ENCODE data around the gene SHC4. TPM values are rescaled to one million over a fixed set of nuclear protein-coding genes. Genes with fewer than 3 reads are reported as not detected.

SHC4 gene
- total and polyA plus RNA-seq, 7 donors: under 0.01 to 4.6 (median 2.2) TPM; not detected in 1

DNA sequence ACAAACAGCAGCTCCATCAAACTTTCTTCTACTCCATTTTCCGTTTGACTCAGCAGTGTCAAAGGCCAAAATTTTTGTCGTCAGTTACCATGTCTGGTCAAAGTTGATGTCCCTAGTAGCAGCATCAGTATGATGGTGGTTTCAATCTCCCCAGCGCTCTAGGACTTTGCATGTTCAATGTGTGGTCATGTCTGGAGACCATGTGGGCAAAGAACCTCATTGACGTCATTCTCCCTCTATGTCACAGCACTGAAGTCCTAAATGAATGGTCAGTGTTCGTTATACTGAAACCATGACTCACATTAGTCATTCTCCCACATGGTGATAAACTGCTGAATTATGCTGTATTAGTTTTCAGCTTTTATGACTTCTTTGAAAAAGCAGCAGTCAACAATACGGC, 23.2 kb downstream of the SHC4 start:
- 66 to 77% methylated on average over 6 of the region's 6 CpGs for WGBS, 2 donors

DNA sequence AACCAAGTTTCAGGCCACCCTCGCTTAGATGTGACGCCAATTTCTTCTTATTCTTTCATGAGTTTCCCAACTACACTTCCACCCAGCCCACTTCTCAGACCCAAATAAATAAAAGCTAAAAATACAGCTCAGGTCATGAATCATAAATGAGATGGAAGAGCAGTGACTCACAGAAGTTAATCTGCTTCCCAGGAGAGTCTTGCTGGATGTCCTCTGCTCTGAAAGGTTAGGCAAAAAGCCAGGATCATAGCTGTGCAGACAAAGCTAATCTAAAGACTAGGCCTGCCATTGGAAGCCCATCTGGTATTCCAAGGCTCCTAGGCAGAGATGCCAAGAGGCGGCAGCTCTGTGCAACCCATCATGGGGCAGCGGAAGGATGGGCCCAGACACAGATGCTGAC, 24.1 kb downstream of the SHC4 start:
- no peak for DNase-seq
- Histone ChIP-seq H3K27ac (no peak overlapping the region), H3K4me1 (no peaks in the 10 kb centered on the region), H3K9me3 (no peaks in the 10 kb centered on the region), H3K27me3 (no peaks in the 10 kb centered on the region), H3K4me3 (no peak overlapping the region), H3K36me3 (no peaks in the 10 kb centered on the region)
- TF ChIP-seq, protein P1, sequence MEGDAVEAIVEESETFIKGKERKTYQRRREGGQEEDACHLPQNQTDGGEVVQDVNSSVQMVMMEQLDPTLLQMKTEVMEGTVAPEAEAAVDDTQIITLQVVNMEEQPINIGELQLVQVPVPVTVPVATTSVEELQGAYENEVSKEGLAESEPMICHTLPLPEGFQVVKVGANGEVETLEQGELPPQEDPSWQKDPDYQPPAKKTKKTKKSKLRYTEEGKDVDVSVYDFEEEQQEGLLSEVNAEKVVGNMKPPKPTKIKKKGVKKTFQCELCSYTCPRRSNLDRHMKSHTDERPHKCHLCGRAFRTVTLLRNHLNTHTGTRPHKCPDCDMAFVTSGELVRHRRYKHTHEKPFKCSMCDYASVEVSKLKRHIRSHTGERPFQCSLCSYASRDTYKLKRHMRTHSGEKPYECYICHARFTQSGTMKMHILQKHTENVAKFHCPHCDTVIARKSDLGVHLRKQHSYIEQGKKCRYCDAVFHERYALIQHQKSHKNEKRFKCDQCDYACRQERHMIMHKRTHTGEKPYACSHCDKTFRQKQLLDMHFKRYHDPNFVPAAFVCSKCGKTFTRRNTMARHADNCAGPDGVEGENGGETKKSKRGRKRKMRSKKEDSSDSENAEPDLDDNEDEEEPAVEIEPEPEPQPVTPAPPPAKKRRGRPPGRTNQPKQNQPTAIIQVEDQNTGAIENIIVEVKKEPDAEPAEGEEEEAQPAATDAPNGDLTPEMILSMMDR (IDR thresholded peaks at IDR 0.05): no peak
- TF ChIP-seq POLR2A (IDR thresholded peaks at IDR 0.05) (no peak), EP300 (IDR thresholded peaks at IDR 0.05) (no peak), POLR2AphosphoS5 (IDR thresholded peaks at IDR 0.05) (no peak)
- intact Hi-C loops (cut with DNase I): no loop called here
- WGBS, 2 donors: 93 to 95% methylated on average over 4 of the region's 4 CpGs

More for the DNA sequence above, 23.2 kb downstream of the SHC4 start:
- TF ChIP-seq, protein P1 (IDR thresholded peaks at IDR 0.05): no peak
- no peak for TF ChIP-seq POLR2AphosphoS5 (IDR thresholded peaks at IDR 0.05)
- no peak for DNase-seq
- H3K36me3 ChIP-seq: no peaks in the 10 kb centered on the region
- no peak overlapping the region for H3K27ac ChIP-seq
- H3K4me3 ChIP-seq: no peak overlapping the region
- intact Hi-C loops (cut with DNase I): no loop called here
- H3K9me3 ChIP-seq: no peaks in the 10 kb centered on the region
- no peaks in the 10 kb centered on the region for H3K4me1 ChIP-seq
- no peaks in the 10 kb centered on the region for H3K27me3 ChIP-seq

DNA sequence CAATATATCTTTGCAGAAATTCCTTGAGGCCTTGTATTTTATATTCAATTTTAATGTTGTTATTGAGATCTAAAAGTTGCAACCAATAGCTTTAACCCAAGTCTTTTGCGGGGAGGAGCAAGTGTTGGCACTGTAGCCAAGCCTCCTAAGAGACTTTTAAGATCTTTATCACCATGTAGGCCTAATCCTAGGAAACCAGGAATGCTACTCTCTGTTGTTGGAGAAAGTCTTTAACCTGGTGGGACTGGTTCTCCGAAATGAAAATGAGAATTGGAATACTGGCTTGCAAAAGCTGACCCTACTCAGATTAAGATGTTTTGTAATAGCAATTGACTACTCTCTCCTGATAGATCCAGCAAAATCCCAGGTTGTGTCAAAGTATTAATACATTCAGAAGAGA, 25.8 kb downstream of the SHC4 start:
- Histone ChIP-seq H3K4me1 (no peaks in the 10 kb centered on the region), H3K27ac (no peak overlapping the region), H3K36me3 (no peaks in the 10 kb centered on the region), H3K9me3 (no peaks in the 10 kb centered on the region), H3K27me3 (no peaks in the 10 kb centered on the region), H3K4me3 (no peak overlapping the region)
- 84 to 89% methylated on average over 2 of the region's 2 CpGs for WGBS, 2 donors
- intact Hi-C loops (cut with DNase I): no loop called here
- TF ChIP-seq POLR2AphosphoS5 (IDR thresholded peaks at IDR 0.05) (no peak), EP300 (IDR thresholded peaks at IDR 0.05) (no peak), POLR2A (IDR thresholded peaks at IDR 0.05) (no peak)
- TF ChIP-seq, protein P1 (IDR thresholded peaks at IDR 0.05): no peak
- no peak for DNase-seq

DNA sequence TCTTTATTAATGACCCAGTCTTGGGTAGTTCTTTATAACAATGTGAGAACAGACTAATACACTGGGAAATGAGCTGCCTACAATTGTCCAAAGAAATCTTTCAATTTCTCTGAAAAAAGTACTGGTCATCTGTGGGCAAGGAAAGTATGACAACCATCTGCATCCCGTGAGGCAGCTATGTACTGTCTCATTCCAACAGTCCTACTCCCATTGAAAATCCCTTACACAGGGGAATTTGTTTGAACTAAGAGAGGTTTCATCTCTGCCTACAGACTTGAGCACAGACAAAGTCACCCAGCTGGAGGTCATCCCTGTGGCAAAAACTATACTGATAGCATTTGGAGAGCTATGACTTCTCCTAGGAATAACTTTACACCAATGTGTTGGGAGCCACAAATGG, 27.1 kb downstream of the SHC4 start:
- Histone ChIP-seq H3K4me1 (no peaks in the 10 kb centered on the region), H3K27me3 (no peaks in the 10 kb centered on the region), H3K36me3 (no peaks in the 10 kb centered on the region), H3K27ac (no peak overlapping the region), H3K4me3 (no peak overlapping the region), H3K9me3 (no peaks in the 10 kb centered on the region)
- intact Hi-C loops (cut with DNase I): no loop called here
- no peak for DNase-seq
- WGBS, 2 donors: 71 to 85% methylated on average over 1 of the region's 1 CpG
- TF ChIP-seq POLR2AphosphoS5 (IDR thresholded peaks at IDR 0.05) (no peak), POLR2A (IDR thresholded peaks at IDR 0.05) (no peak), EP300 (IDR thresholded peaks at IDR 0.05) (no peak)
- TF ChIP-seq, protein P1 (IDR thresholded peaks at IDR 0.05): no peak

DNA sequence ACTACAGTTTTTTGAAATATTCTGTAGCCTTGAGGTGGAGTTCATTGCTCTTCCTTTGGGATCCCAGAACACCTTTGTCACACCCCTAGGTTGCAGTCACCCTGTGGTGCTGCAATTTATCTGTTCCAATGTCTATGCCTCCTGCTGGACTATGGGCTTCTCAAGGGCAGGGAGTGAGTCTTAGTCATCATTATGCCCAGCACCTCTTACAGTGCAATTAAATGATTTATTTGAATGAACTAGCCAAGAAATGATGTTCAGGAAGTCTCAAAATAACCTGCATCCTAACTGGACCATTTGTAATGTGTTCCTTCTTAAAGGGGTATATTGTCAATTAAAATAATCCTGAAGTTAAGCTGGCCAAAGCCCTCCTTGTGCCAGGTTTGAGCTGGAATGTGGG, 28.5 kb downstream of the SHC4 start:
- DNase-seq: no peak
- Histone ChIP-seq H3K27me3 (no peaks in the 10 kb centered on the region), H3K4me3 (no peak overlapping the region), H3K9me3 (no peaks in the 10 kb centered on the region), H3K36me3 (no peaks in the 10 kb centered on the region), H3K4me1 (no peaks in the 10 kb centered on the region), H3K27ac (no peak overlapping the region)
- TF ChIP-seq, protein P1 (IDR thresholded peaks at IDR 0.05): no peak
- TF ChIP-seq EP300 (IDR thresholded peaks at IDR 0.05) (no peak), POLR2AphosphoS5 (IDR thresholded peaks at IDR 0.05) (no peak), POLR2A (IDR thresholded peaks at IDR 0.05) (no peak)
- intact Hi-C loops (cut with DNase I): no loop called here
